ENCODE results near the gene NKTR. TPM values are rescaled to one million over a fixed set of nuclear protein-coding genes. Genes with fewer than 3 reads are reported as not detected.

Gene NKTR
- total RNA-seq, 6 experiments from 2014 or later: 27.8 to 32.7 (median 30.9) TPM

DNA sequence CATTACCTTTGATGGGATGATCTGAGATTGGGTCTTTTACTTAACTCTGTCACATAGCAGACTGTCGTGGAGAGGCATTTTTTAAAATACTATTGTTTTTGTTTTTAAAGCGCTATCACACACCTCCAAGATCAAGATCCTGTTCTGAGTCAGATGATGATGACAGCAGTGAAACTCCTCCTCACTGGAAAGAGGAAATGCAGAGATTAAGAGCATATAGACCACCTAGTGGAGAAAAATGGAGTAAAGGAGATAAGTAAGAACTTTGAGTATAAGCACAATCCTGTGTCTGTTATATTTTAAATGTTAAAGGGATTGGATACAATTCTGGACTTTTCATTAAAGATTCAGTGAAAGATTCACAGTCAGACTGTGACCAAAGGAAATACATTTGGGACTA, 34.6 kb downstream of the NKTR start:
- DNase-seq: peak; percentile 34
- Mint-ChIP-seq H3K9me3 (no peaks in the 10 kb centered on the region), H3K36me3 (ENCODE audit: low read depth) (peaks cover 32% of the 10 kb centered on the region)

DNA sequence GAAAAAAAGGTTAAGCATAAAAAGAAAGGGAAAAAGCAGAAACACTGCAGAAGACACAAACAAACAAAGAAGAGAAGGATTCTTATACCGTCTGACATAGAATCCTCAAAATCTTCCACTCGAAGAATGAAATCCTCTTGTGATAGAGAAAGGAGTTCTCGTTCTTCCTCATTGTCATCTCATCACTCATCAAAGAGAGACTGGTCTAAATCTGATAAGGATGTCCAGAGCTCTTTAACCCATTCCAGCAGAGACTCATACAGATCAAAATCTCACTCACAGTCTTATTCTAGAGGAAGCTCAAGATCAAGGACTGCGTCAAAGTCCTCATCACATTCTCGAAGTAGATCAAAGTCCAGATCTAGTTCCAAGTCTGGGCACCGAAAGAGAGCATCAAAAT, 36.5 kb downstream of the NKTR start:
- no peak for DNase-seq
- Mint-ChIP-seq H3K4me1 (ENCODE audit: low read depth) (peaks cover 10% of the 10 kb centered on the region), H3K27ac (no peak overlapping the region), H3K27me3 (ENCODE audit: insufficient read depth) (no peaks in the 10 kb centered on the region; the same call in 1 of the 2 replicates), H3K36me3 (ENCODE audit: low read depth) (peaks cover 16% of the 10 kb centered on the region), H3K4me3 (no peak overlapping the region), H3K9me3 (no peaks in the 10 kb centered on the region)
- TF ChIP-seq, protein P1, sequence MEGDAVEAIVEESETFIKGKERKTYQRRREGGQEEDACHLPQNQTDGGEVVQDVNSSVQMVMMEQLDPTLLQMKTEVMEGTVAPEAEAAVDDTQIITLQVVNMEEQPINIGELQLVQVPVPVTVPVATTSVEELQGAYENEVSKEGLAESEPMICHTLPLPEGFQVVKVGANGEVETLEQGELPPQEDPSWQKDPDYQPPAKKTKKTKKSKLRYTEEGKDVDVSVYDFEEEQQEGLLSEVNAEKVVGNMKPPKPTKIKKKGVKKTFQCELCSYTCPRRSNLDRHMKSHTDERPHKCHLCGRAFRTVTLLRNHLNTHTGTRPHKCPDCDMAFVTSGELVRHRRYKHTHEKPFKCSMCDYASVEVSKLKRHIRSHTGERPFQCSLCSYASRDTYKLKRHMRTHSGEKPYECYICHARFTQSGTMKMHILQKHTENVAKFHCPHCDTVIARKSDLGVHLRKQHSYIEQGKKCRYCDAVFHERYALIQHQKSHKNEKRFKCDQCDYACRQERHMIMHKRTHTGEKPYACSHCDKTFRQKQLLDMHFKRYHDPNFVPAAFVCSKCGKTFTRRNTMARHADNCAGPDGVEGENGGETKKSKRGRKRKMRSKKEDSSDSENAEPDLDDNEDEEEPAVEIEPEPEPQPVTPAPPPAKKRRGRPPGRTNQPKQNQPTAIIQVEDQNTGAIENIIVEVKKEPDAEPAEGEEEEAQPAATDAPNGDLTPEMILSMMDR (IDR thresholded peaks at IDR 0.05): no peak

More for the DNA sequence above, 34.6 kb downstream of the NKTR start:
- Mint-ChIP-seq H3K27me3 (ENCODE audit: insufficient read depth) (no peaks in the 10 kb centered on the region), H3K4me3 (no peak overlapping the region), H3K4me1 (ENCODE audit: low read depth) (peaks cover 25% of the 10 kb centered on the region), H3K27ac (peak overlapping the region; percentile 17; the same call in 1 of the 2 replicates)
- TF ChIP-seq, protein P1 (IDR thresholded peaks at IDR 0.05): peak; percentile 52

DNA sequence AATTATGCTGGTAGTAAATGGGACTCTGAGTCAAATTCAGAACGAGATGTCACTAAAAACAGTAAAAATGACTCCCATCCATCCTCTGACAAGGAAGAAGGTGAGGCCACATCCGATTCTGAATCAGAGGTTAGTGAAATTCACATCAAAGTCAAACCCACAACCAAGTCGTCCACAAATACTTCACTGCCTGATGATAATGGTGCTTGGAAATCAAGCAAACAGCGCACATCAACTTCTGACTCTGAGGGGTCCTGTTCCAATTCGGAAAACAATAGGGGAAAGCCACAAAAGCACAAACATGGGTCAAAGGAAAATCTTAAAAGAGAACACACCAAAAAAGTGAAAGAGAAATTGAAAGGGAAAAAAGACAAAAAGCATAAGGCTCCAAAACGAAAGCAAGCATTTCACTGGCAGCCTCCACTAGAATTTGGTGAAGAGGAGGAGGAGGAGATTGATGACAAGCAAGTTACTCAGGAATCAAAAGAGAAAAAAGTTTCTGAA, 37.9 kb downstream of the NKTR start:
- H3K4me3 Mint-ChIP-seq: no peak overlapping the region
- TF ChIP-seq, protein P1 (IDR thresholded peaks at IDR 0.05): no peak
- H3K36me3 Mint-ChIP-seq (ENCODE audit: low read depth): peaks cover 18% of the 10 kb centered on the region
- DNase-seq: no peak
- peaks cover 4% of the 10 kb centered on the region; the same call in 1 of the 2 replicates for H3K4me1 Mint-ChIP-seq (ENCODE audit: low read depth)
- H3K9me3 Mint-ChIP-seq: no peaks in the 10 kb centered on the region
- no peaks in the 10 kb centered on the region; the same call in 1 of the 2 replicates for H3K27me3 Mint-ChIP-seq (ENCODE audit: insufficient read depth)
- H3K27ac Mint-ChIP-seq: no peak overlapping the region

DNA sequence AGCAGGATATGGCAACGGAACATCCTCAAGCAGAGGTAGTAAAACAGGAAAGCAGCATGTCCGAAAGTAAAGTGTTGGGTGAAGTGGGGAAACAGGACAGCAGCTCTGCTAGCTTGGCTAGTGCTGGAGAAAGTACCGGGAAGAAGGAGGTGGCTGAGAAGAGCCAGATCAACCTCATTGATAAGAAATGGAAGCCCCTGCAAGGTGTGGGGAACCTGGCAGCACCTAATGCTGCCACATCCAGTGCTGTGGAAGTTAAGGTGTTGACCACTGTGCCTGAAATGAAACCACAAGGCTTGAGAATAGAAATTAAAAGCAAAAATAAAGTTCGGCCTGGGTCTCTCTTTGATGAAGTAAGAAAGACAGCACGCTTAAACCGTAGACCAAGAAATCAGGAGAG, 38.7 kb downstream of the NKTR start:
- H3K27ac Mint-ChIP-seq: no peak overlapping the region
- no peak for DNase-seq
- no peak overlapping the region for H3K4me3 Mint-ChIP-seq
- peaks cover 4% of the 10 kb centered on the region; the same call in 1 of the 2 replicates for H3K4me1 Mint-ChIP-seq (ENCODE audit: low read depth)
- H3K27me3 Mint-ChIP-seq (ENCODE audit: insufficient read depth): no peaks in the 10 kb centered on the region; the same call in 1 of the 2 replicates
- TF ChIP-seq, protein P1 (IDR thresholded peaks at IDR 0.05): no peak
- peaks cover 19% of the 10 kb centered on the region for H3K36me3 Mint-ChIP-seq (ENCODE audit: low read depth)
- H3K9me3 Mint-ChIP-seq: no peaks in the 10 kb centered on the region

DNA sequence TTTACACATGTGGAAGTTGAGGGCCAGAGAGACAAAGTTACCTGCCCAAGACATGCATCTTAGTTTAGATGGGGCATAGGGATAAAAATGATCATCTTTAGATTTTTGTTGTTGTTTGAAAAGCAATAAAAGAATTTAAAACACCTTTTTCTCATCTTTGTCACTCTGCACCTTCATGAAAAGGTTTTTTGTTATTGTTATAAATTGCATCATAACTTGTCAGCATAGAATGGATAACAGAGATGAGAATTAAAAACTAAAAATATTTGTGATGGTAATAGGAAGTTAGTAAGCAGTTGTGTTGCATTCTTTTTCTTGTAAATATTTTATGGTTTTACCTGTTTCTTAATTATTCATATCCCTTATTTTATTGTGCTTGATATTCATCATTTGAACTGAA, 39.6 kb downstream of the NKTR start:
- DNase-seq: no peak
- Mint-ChIP-seq H3K9me3 (no peaks in the 10 kb centered on the region), H3K27me3 (ENCODE audit: insufficient read depth) (no peaks in the 10 kb centered on the region; the same call in 1 of the 2 replicates), H3K27ac (no peak overlapping the region), H3K36me3 (ENCODE audit: low read depth) (peaks cover 24% of the 10 kb centered on the region), H3K4me1 (ENCODE audit: low read depth) (peaks cover 4% of the 10 kb centered on the region; the same call in 1 of the 2 replicates), H3K4me3 (no peak overlapping the region)
- TF ChIP-seq, protein P1 (IDR thresholded peaks at IDR 0.05): no peak
